K562 (cell line): ENCODE data around the gene CCDC187.

Source experiments
- ARID2 ChIP-seq: fragments of 450-650 bp; IDR thresholded peaks from 2 replicates; pipeline ENCODE4 v1.6.1; 2017; ENCODE audit warnings: antibody characterized with exemption, mild to moderate bottlenecking
- HIVEP1 ChIP-seq: fragments of 250-450 bp; sonication (Bioruptor Pico); IDR thresholded peaks from 2 replicates; pipeline ENCODE4 v1.4.0; 2020; ENCODE audit warnings: mild to moderate bottlenecking
- NFYB ChIP-seq: IDR thresholded peaks from 2 replicates; pipeline ENCODE4 v1.6.1; 2011; ENCODE audit warnings: mild to moderate bottlenecking, moderate library complexity; ENCODE audit not compliant: insufficient read length; ENCODE audit errors: extremely low read depth
- TF ChIP-seq, protein P1 (sequence below), 3 experiments: IDR thresholded peaks in 2 of 3; conservative IDR thresholded peaks in 1 of 3; 2 replicates each; pipeline ENCODE4 v1.5.1; 2011 to 2012; ENCODE audit warnings: low read length in 3 of 3, mild to moderate bottlenecking in 3 of 3, control low read depth in 2 of 3, improper control_type of control experiment in 1 of 3, inconsistent platforms in 1 of 3, low read depth in 1 of 3, mixed read lengths in 1 of 3, moderate library complexity in 1 of 3; ENCODE audit not compliant: insufficient read depth in 2 of 3

DNA sequence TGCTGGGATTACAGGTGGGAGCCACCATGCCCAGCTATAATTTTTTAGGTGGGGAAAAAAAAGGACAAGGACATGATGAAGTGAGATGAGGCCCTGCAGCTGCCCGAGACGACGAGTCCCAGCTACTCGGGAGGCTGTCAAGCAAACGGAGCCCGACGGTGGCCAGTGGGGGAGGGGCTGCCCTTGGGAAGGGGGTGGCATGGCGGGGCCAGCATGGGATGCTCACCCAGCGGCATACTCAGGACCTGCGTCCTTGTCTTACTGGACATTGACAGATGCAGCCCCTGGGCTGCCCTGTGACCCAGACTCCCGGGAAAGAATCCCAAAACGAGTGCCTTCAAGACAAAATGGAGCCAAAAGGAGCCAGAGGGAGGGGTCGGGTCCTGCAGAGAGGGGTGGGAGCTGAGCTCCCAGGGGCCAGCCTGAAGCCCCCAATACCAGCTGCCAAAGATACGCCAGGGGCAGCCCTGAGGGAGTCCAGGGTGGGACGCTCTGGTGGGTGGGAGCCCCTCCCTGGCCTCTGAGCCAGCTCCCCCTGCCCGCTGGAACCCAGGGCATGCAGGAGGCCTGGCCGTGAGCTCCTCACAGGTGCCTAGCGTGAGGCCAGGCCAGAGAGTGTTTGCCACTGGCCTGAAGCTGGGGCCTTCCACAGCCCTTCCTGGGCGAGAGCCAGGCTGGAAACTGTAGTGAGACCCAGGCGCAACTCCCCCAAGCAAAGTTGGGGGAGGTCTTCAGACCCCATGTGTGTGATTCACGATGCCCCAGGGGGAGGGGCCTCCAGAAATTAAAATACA, 15.7 kb downstream of the CCDC187 start:
- TF ChIP-seq, protein P1, sequence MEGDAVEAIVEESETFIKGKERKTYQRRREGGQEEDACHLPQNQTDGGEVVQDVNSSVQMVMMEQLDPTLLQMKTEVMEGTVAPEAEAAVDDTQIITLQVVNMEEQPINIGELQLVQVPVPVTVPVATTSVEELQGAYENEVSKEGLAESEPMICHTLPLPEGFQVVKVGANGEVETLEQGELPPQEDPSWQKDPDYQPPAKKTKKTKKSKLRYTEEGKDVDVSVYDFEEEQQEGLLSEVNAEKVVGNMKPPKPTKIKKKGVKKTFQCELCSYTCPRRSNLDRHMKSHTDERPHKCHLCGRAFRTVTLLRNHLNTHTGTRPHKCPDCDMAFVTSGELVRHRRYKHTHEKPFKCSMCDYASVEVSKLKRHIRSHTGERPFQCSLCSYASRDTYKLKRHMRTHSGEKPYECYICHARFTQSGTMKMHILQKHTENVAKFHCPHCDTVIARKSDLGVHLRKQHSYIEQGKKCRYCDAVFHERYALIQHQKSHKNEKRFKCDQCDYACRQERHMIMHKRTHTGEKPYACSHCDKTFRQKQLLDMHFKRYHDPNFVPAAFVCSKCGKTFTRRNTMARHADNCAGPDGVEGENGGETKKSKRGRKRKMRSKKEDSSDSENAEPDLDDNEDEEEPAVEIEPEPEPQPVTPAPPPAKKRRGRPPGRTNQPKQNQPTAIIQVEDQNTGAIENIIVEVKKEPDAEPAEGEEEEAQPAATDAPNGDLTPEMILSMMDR (IDR thresholded peaks at IDR 0.05 in 2 of 3, conservative IDR thresholded peaks at IDR 0.05 in 1 of 3; ENCODE audit: insufficient read depth in 2 of 3, low read depth in 1 of 3, low read length in 3 of 3), result no peak
- TF ChIP-seq HIVEP1 (CRISPR knock-in tag) (no peak), ARID2 (no peak), NFYB (no peak)
